Measurements from ENCODE around the gene NLRP8.

DNA sequence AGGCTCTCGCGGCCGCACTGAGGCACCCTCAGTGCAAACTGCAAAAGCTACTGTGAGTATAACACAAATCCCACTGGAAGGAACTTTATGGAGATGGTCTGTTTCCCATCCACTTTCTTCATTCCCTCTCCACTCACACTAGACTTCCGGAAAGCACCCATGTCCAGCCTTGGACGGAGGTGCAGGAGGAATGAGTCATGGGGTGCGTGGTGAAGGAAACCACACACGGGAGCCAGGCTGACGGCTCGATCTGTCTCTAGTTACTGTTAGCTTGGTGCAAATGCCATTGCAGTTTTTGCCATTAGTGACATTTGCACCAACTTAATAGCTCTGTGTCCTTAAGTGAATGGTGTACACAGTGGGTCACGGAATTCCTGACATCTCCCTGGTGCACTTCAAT, 14.6 kb downstream of the NLRP8 start:
- TF ChIP-seq CTCF (IDR thresholded peaks at IDR 0.05; ENCODE audit: poor library complexity, severe bottlenecking) (no peak), POLR2AphosphoS5 (IDR thresholded peaks at IDR 0.05) (no peak), EZH2 (IDR thresholded peaks at IDR 0.05; ENCODE audit: borderline replicate concordance, insufficient read depth, low read length, poor library complexity, severe bottlenecking) (no peak)

Measured in neural cell (in vitro differentiated cells).